ENCODE results near the gene PHF21B. TPM values are rescaled to one million over a fixed set of nuclear protein-coding genes. Genes with fewer than 3 reads are reported as not detected.

PHF21B gene
- total RNA-seq, 1 donor from 2014 or later = 0.69 TPM

DNA sequence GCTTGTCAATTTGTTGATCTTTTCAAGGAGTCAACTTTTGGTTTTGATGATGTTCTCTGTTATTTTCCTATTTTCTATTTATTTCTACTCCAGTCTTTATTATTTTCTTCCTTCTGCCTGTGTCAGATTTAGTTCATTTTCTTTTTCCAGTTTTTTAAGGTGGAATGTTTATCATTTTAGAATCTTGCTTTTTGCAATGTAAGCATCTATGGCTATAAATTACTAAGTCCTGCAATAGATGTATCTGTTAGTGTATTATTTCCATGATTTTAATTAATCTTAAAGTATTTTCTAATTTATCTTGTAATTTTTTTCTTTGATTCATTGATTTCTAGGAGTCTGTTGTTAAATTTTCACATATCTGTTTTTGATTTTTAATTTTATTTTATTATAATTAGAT, 175.7 kb downstream of the PHF21B start:
- no peak overlapping the region for H3K27ac ChIP-seq (replicated peaks)
- no peak overlapping the region for H3K4me3 ChIP-seq
- peaks cover 33% of the 10 kb centered on the region for H3K27me3 ChIP-seq (ENCODE audit: low read depth)
- intact Hi-C loops (cut with micrococcal nuclease) = no loop called here
- DNase-seq = no peak
- H3K9me3 ChIP-seq (replicated peaks) = peaks cover 61% of the 10 kb centered on the region
- TF ChIP-seq, protein P1, sequence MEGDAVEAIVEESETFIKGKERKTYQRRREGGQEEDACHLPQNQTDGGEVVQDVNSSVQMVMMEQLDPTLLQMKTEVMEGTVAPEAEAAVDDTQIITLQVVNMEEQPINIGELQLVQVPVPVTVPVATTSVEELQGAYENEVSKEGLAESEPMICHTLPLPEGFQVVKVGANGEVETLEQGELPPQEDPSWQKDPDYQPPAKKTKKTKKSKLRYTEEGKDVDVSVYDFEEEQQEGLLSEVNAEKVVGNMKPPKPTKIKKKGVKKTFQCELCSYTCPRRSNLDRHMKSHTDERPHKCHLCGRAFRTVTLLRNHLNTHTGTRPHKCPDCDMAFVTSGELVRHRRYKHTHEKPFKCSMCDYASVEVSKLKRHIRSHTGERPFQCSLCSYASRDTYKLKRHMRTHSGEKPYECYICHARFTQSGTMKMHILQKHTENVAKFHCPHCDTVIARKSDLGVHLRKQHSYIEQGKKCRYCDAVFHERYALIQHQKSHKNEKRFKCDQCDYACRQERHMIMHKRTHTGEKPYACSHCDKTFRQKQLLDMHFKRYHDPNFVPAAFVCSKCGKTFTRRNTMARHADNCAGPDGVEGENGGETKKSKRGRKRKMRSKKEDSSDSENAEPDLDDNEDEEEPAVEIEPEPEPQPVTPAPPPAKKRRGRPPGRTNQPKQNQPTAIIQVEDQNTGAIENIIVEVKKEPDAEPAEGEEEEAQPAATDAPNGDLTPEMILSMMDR (IDR thresholded peaks at IDR 0.05; ENCODE audit: borderline replicate concordance) = no peak
- no peaks in the 10 kb centered on the region for H3K4me1 ChIP-seq
- no peaks in the 10 kb centered on the region for H3K36me3 ChIP-seq

DNA sequence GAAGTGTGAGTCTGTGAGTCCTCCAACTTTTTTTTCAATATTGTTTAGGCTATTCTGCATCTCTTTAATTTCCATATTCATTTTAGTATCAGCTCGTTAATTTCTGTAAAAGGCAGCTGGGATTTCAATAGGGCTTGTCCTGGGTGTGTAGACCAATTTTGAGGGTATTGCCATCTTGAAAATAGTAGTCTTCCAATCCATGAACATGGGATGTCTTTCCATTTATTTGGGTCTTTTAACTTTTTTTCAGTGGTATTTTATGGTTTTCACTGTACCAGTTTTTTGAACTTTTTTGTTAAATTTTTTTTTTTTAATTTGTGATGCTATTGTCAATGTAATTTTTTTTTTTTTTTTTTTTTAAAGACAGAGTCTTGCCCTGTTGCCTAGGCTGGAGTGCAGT, 177.9 kb downstream of the PHF21B start:
- H3K27ac ChIP-seq (replicated peaks) = no peak overlapping the region
- intact Hi-C loops (cut with micrococcal nuclease) = no loop called here
- peaks cover 61% of the 10 kb centered on the region for H3K9me3 ChIP-seq (replicated peaks)
- no peaks in the 10 kb centered on the region for H3K4me1 ChIP-seq
- H3K27me3 ChIP-seq (ENCODE audit: low read depth) = peaks cover 27% of the 10 kb centered on the region
- no peak for DNase-seq
- TF ChIP-seq, protein P1 (IDR thresholded peaks at IDR 0.05; ENCODE audit: borderline replicate concordance) = no peak
- no peaks in the 10 kb centered on the region for H3K36me3 ChIP-seq
- no peak overlapping the region for H3K4me3 ChIP-seq

Other genes with a start within 250 kb of the PHF21B start
- gene NUP50, start 153.9 kb upstream of the PHF21B start, total RNA-seq = 12.9 TPM
- gene KIAA0930, start 230.9 kb upstream of the PHF21B start, total RNA-seq = 18.6 TPM